ENCODE results near the gene TGFBR2. TPM values are rescaled to one million over a fixed set of nuclear protein-coding genes. Genes with fewer than 3 reads are reported as not detected.

The TGFBR2 gene
- total RNA-seq, 1 experiment from 2014 or later, result 22.5 TPM

GRCh38 chr3:30641416-30642251, 35.2 kb downstream of the TGFBR2 start:
- H3K27ac ChIP-seq (ENCODE audit: low read depth, low read length), result no peak overlapping the region
- intact Hi-C loops (cut with micrococcal nuclease), result no loop called here
- CTCF ChIA-PET, result no interaction called here
- no peak for DNase-seq (ENCODE audit: low read depth, low spot score)
- peak; percentile 15; the same call in 1 of the 2 replicates for ATAC-seq
- H3K27me3 ChIP-seq (ENCODE audit: insufficient read depth, low read length), result no peaks in the 10 kb centered on the region
- no peaks in the 10 kb centered on the region for H3K9me2 ChIP-seq (ENCODE audit: insufficient read depth)
- H3K9me3 ChIP-seq (ENCODE audit: control insufficient read depth in 1 of 2, insufficient read depth in 1 of 2, low read depth in 1 of 2, low read length in 2 of 2), result no peaks in the 10 kb centered on the region
- H3K9ac ChIP-seq (ENCODE audit: low read length), result no peak overlapping the region
- RAD21 ChIA-PET (ENCODE audit: low non-redundant PET in 1 of 2, low total read pairs in 2 of 2, uncharacterized antibody in 2 of 2, unreplicated experiment in 2 of 2), result no interaction called here
- no peak overlapping the region for H2AFZ ChIP-seq (ENCODE audit: low read depth, low read length, poor library complexity, severe bottlenecking)
- no peak overlapping the region for H3K4me3 ChIP-seq (replicated peaks in 1 of 2; ENCODE audit: low read depth in 1 of 2, low read length in 2 of 2)
- peaks cover 18% of the 10 kb centered on the region; the same call in 1 of the 2 replicates for H4K20me1 ChIP-seq (ENCODE audit: insufficient read depth)
- BruUV-seq (replicated peaks), result no TSS peak
- peaks cover 100% of the 10 kb centered on the region for H3K79me2 ChIP-seq (ENCODE audit: insufficient read depth, low read length)
- H3K4me2 ChIP-seq (ENCODE audit: low read length), result no peak overlapping the region
- H3K4me1 ChIP-seq (ENCODE audit: control insufficient read depth in 1 of 2, insufficient read depth in 2 of 2, low read length in 2 of 2), result peaks cover 0 to 4% of the 10 kb centered on the region in 2 experiments; a peak in 2 of 4 replicates
- POLR2A ChIA-PET, result no interaction called here
- peaks cover 14 to 22% of the 10 kb centered on the region in 2 experiments for H3K36me3 ChIP-seq (ENCODE audit: control insufficient read depth in 1 of 2, insufficient read depth in 2 of 2, low read length in 2 of 2)
- no peak for TF ChIP-seq ZFX (IDR thresholded peaks at IDR 0.05)
- no peak for TF ChIP-seq MAX (IDR thresholded peaks at IDR 0.05)
- no peak for TF ChIP-seq ELF1 (IDR thresholded peaks at IDR 0.05; ENCODE audit: borderline replicate concordance, low read depth)
- TF ChIP-seq ATF3 (IDR thresholded peaks at IDR 0.05), result no peak
- TF ChIP-seq ZBTB33 (IDR thresholded peaks at IDR 0.05; ENCODE audit: extremely low read depth, insufficient replicate concordance, low read length), result no peak
- no peak for TF ChIP-seq SIN3A (IDR thresholded peaks at IDR 0.05; ENCODE audit: low read depth)
- TF ChIP-seq SRF (IDR thresholded peaks at IDR 0.05; ENCODE audit: low read depth), result no peak
- no peak for TF ChIP-seq ZNF274 (IDR thresholded peaks at IDR 0.05; ENCODE audit: low read depth, low read length)
- no peak for TF ChIP-seq CTCF (IDR thresholded peaks at IDR 0.05 in 2 of 3, conservative IDR thresholded peaks at IDR 0.05 in 1 of 3; ENCODE audit: borderline replicate concordance in 1 of 3, insufficient read depth in 1 of 3, low read depth in 2 of 3, low read length in 2 of 3)
- no peak for TF ChIP-seq RAD21 (IDR thresholded peaks at IDR 0.05; ENCODE audit: low read depth)
- TF ChIP-seq EZH2phosphoT487 (IDR thresholded peaks at IDR 0.05; ENCODE audit: borderline replicate concordance), result no peak
- no peak for TF ChIP-seq TCF7L2 (IDR thresholded peaks at IDR 0.05; ENCODE audit: borderline replicate concordance, extremely low read depth, insufficient read depth, insufficient read length)
- no peak for TF ChIP-seq REST (IDR thresholded peaks at IDR 0.05; ENCODE audit: low read depth)
- TF ChIP-seq EGR1 (IDR thresholded peaks at IDR 0.05; ENCODE audit: low read depth), result no peak
- TF ChIP-seq CBX3 (IDR thresholded peaks at IDR 0.05; ENCODE audit: low read depth), result no peak
- no peak for TF ChIP-seq FOSL1 (IDR thresholded peaks at IDR 0.05; ENCODE audit: low read depth)
- TF ChIP-seq JUND (IDR thresholded peaks at IDR 0.05), result no peak
- no peak for TF ChIP-seq POLR2AphosphoS5 (IDR thresholded peaks at IDR 0.05; ENCODE audit: low read depth, low read length)
- TF ChIP-seq POLR2A (IDR thresholded peaks at IDR 0.05; ENCODE audit: borderline replicate concordance, extremely low read depth, insufficient read depth, insufficient read length), result no peak
